B cell (primary cell): ENCODE measurements around the gene CIBAR2. TPM values are rescaled to one million over a fixed set of nuclear protein-coding genes. Genes with fewer than 3 reads are reported as not detected.

Source experiments
- ATAC-seq: fragments of 200-7000 bp; cut with Tn5 transposase; one replicate; pipeline ENCODE4 v1.10.0; 2021; ENCODE audit warnings: low read depth, mild to moderate bottlenecking, moderate number of reproducible peaks, moderate library complexity
- CTCF ChIA-PET: fragments of 350-600 bp; sonication (Branson Sonifier 250); formaldehyde crosslinking; loops from one replicate; lab custom pipeline; 2021; ENCODE audit warnings: antibody characterized with exemption, inconsistent platforms; lab: Charles Lee
- POLR2A ChIA-PET: fragments of 350-600 bp; sonication (Branson Sonifier 250); formaldehyde crosslinking; loops from one replicate; lab custom pipeline; 2021; ENCODE audit warnings: antibody characterized with exemption; lab: Charles Lee
- DNase-seq: peaks from one replicate; pipeline ENCODE4 v3.0.0; 2013
- H2AFZ ChIP-seq: 2 replicates; pipeline ENCODE4 v1.6.1; 2012; ENCODE audit warnings: mild to moderate bottlenecking, low read depth, low read length; ENCODE audit not compliant: insufficient read depth, poor library complexity, severe bottlenecking
- H3K27ac ChIP-seq, 2 donors: 1 replicate in 1 of 2; 2 replicates in 1 of 2; pipeline ENCODE4 v1.5.1; 2012 to 2013; ENCODE audit warnings: low read length in 2 of 2, mild to moderate bottlenecking in 2 of 2, moderate library complexity in 1 of 2
- H3K27me3 ChIP-seq, 4 experiments: fragments of 200-600 bp in 1 of 4; sonication (generic) in 1 of 4; replicated peaks in 1 of 4; 1 replicate in 2 of 4; 2 replicates in 2 of 4; pipeline versions ENCODE4 v1.6.1 to v1.7.0; 2013 to 2016; ENCODE audit warnings: low read length in 3 of 4, mild to moderate bottlenecking in 2 of 4, mixed read lengths in 1 of 4, moderate library complexity in 1 of 4; ENCODE audit not compliant: insufficient read depth in 4 of 4, control insufficient read depth in 3 of 4; ENCODE audit errors: control extremely low read depth in 1 of 4
- H3K36me3 ChIP-seq, 2 experiments: replicated peaks in 1 of 2; 1 replicate in 1 of 2; 2 replicates in 1 of 2; pipeline versions ENCODE4 v1.6.1 to v1.7.1; 2013; ENCODE audit warnings: low read length in 1 of 2; ENCODE audit not compliant: insufficient read depth in 2 of 2, control insufficient read depth in 1 of 2; ENCODE audit errors: control extremely low read depth in 1 of 2, extremely low read depth in 1 of 2
- H3K4me1 ChIP-seq, 2 donors: fragments of 200-600 bp in 1 of 2; sonication (generic) in 1 of 2; 1 replicate in 1 of 2; 2 replicates in 1 of 2; pipeline versions ENCODE4 v1.5.1 to v1.6.1; 2013 to 2017; ENCODE audit warnings: low read length in 2 of 2; ENCODE audit not compliant: control insufficient read depth in 2 of 2, insufficient read depth in 2 of 2
- H3K4me2 ChIP-seq: replicated peaks from 2 replicates; pipeline ENCODE3; 2012; ENCODE audit warnings: mild to moderate bottlenecking, low read depth, low read length; ENCODE audit not compliant: poor library complexity, severe bottlenecking
- H3K4me3 ChIP-seq, 5 experiments: fragments of 200-600 bp in 1 of 5; sonication (generic) in 1 of 5; 1 replicate in 3 of 5; 2 replicates in 2 of 5; pipeline versions ENCODE4 v1.5.1 to v1.7.0; 2011 to 2016; ENCODE audit warnings: low read length in 4 of 5, mild to moderate bottlenecking in 4 of 5, low read depth in 2 of 5, control low read depth in 1 of 5, moderate library complexity in 1 of 5; ENCODE audit not compliant: insufficient read depth in 1 of 5; ENCODE audit errors: control extremely low read depth in 1 of 5, extremely low read depth in 1 of 5
- H3K79me2 ChIP-seq: fragments of 200-600 bp; sonication (generic); one replicate; pipeline ENCODE4 v1.6.0; 2016; ENCODE audit warnings: low read length; ENCODE audit not compliant: control insufficient read depth, insufficient read depth
- H3K9ac ChIP-seq: fragments of 200-600 bp; sonication (generic); 2 replicates; pipeline ENCODE4 v1.6.1; 2017; ENCODE audit warnings: mild to moderate bottlenecking, low read length, moderate library complexity
- H3K9me3 ChIP-seq, 3 donors: one replicate each; pipeline versions ENCODE4 v1.6.1 to v1.7.1; 2013; ENCODE audit warnings: low read length in 2 of 3; ENCODE audit not compliant: control insufficient read depth in 2 of 3, insufficient read depth in 1 of 3; ENCODE audit errors: control extremely low read depth in 1 of 3
- H4K20me1 ChIP-seq: 2 replicates; pipeline ENCODE4 v1.6.0; 2012; ENCODE audit warnings: mild to moderate bottlenecking, low read length; ENCODE audit not compliant: insufficient read depth, control insufficient read depth, poor library complexity, severe bottlenecking
- H3K27ac Mint-ChIP-seq: one replicate; pipeline ENCODE4 v1.8.0; 2021; ENCODE audit warnings: mixed read lengths
- H3K27me3 Mint-ChIP-seq: one replicate; pipeline ENCODE4 v1.8.0; 2021; ENCODE audit warnings: mixed read lengths
- H3K4me1 Mint-ChIP-seq: one replicate; pipeline ENCODE4 v1.8.0; 2021; ENCODE audit warnings: mixed read lengths
- H3K4me3 Mint-ChIP-seq: one replicate; pipeline ENCODE4 v1.8.0; 2021; ENCODE audit warnings: mixed read lengths
- H3K9me3 Mint-ChIP-seq: one replicate; pipeline ENCODE4 v1.8.0; 2022; ENCODE audit warnings: mixed read lengths; ENCODE audit not compliant: insufficient read depth
- CTCF ChIP-seq: fragments of 200-600 bp; IDR thresholded peaks from one replicate; pipeline ENCODE4 v1.8.0; 2022; ENCODE audit warnings: antibody characterized with exemption, mild to moderate bottlenecking
- EZH2 ChIP-seq: IDR thresholded peaks from 2 replicates; pipeline ENCODE4 v1.6.1; 2012; ENCODE audit warnings: borderline replicate concordance, low read depth, mild to moderate bottlenecking, moderate library complexity, low read length; ENCODE audit not compliant: insufficient read depth, poor library complexity, severe bottlenecking
- WGBS: methylation state at CpG from one replicate; pipeline ENCODE4 v1.1.5; 2013; ENCODE audit warnings: missing lambda C conversion rate; ENCODE audit not compliant: insufficient coverage; 5-methylcytosine and 5-hydroxymethylcytosine counted together
- intact Hi-C: fragments of 100-400 bp; cut with micrococcal nuclease; formaldehyde crosslinking; loops from one replicate; pipeline ENCODE4 v1.10.0; 2022
- polyA plus RNA-seq: library from polyadenylated mRNA; depleted of rRNA; stranded (reverse); fragments of >200 nt; gene quantifications from 2 replicates; pipeline ENCODE4 v1.2.3, GENCODE V29; 2012
- total RNA-seq, 2 donors: library from RNA; stranded (reverse); fragments of 120-200 nt in 1 of 2; gene quantifications; 1 replicate in 1 of 2; 2 replicates in 1 of 2; pipeline versions ENCODE4 v1.2.3 to v1.2.4, GENCODE V29; 2013 to 2022

CIBAR2 gene
- total and polyA plus RNA-seq, 2 donors (not counting 1 experiment from before 2014, with no cell fraction given): not detected

- no peak for ATAC-seq
- H3K27ac ChIP-seq: no peak overlapping the region
- Mint-ChIP-seq H3K4me3 (no peak overlapping the region), H3K27ac (no peak overlapping the region), H3K9me3 (no peaks in the 10 kb centered on the region), H3K4me1 (no peaks in the 10 kb centered on the region), H3K27me3 (peaks cover 22% of the 10 kb centered on the region)
- H3K27me3 ChIP-seq: peaks cover 0 to 5% (median 0%) of the 10 kb centered on the region in 4 experiments
- H2AFZ ChIP-seq: no peak overlapping the region
- H3K36me3 ChIP-seq: no peaks in the 10 kb centered on the region
- no peak overlapping the region for H3K4me2 ChIP-seq
- no peaks in the 10 kb centered on the region for H4K20me1 ChIP-seq
- no peak overlapping the region for H3K9ac ChIP-seq
- TF ChIP-seq CTCF (no peak), EZH2 (no peak)
- ChIA-PET CTCF (no interaction called here), POLR2A (no interaction called here)
- no peaks in the 10 kb centered on the region for H3K9me3 ChIP-seq
- intact Hi-C loops: no loop called here
- no peaks in the 10 kb centered on the region for H3K4me1 ChIP-seq
- H3K4me3 ChIP-seq: no peak overlapping the region
- no peaks in the 10 kb centered on the region for H3K79me2 ChIP-seq
- 89% methylated on average over 19 of the region's 20 CpGs for WGBS
- no peak for DNase-seq
These were observed 33.7 kb upstream of the CIBAR2 start for GRCh38 chr16:85145734-85146531.

GRCh38 chr16:85145188-85145587 is 32.9 kb upstream of the CIBAR2 start:
- no peaks in the 10 kb centered on the region for H3K4me1 Mint-ChIP-seq
- Histone ChIP-seq H3K9me3 (no peaks in the 10 kb centered on the region), H3K36me3 (no peaks in the 10 kb centered on the region), H3K4me1 (no peaks in the 10 kb centered on the region), H3K9ac (no peak overlapping the region), H4K20me1 (no peaks in the 10 kb centered on the region), H3K4me2 (no peak overlapping the region), H3K79me2 (no peaks in the 10 kb centered on the region), H3K4me3 (no peak overlapping the region), H3K27ac (no peak overlapping the region), H3K27me3 (peaks cover 0 to 5% (median 0%) of the 10 kb centered on the region in 4 experiments), H2AFZ (no peak overlapping the region)
- WGBS: over 99% methylated on average over 7 of the region's 10 CpGs
- no peaks in the 10 kb centered on the region for H3K9me3 Mint-ChIP-seq
- no peak for ATAC-seq
- ChIA-PET CTCF (no interaction called here), POLR2A (no interaction called here)
- H3K4me3 Mint-ChIP-seq: no peak overlapping the region
- peaks cover 16% of the 10 kb centered on the region for H3K27me3 Mint-ChIP-seq
- no peak overlapping the region for H3K27ac Mint-ChIP-seq
- intact Hi-C loops: no loop called here
- no peak for DNase-seq
- TF ChIP-seq CTCF (no peak), EZH2 (no peak)
